ENCODE measurements around the gene GNB1. TPM values are rescaled to one million over a fixed set of nuclear protein-coding genes. Genes with fewer than 3 reads are reported as not detected.
A peak's percentile ranks its signal among the peaks of the same experiment; 100 is the strongest.

GNB1 gene
- total and polyA plus RNA-seq, 2 donors (not counting 1 experiment from before 2014, with no cell fraction given), result 91.3 to 485 TPM

GRCh38 chr1:1779691-1780597 is 110.9 kb downstream of the GNB1 start:
- no peak overlapping the region for H3K9ac ChIP-seq (ENCODE audit: insufficient read depth, low read length)
- H3K4me1 ChIP-seq (ENCODE audit: control insufficient read depth, extremely low read depth, insufficient read depth, low read length), result peaks cover 20% of the 10 kb centered on the region
- H3K4me3 ChIP-seq (replicated peaks in 1 of 4; ENCODE audit: control extremely low read depth in 1 of 4, insufficient read depth in 1 of 4, low read depth in 3 of 4, low read length in 4 of 4), result no peak overlapping the region
- H3K4me2 ChIP-seq (ENCODE audit: extremely low read depth, insufficient read depth, low read length), result no peak overlapping the region
- H2AFZ ChIP-seq (ENCODE audit: low read length), result no peak overlapping the region
- H3K9me3 ChIP-seq (ENCODE audit: control insufficient read depth, insufficient read depth, low read depth, low read length), result no peaks in the 10 kb centered on the region
- peak; percentile 58 to 63 for DNase-seq (ENCODE audit: low read depth in 2 of 2)
- H3K36me3 ChIP-seq (ENCODE audit: control insufficient read depth, insufficient read depth, low read length), result no peaks in the 10 kb centered on the region
- TF ChIP-seq CTCF (conservative IDR thresholded peaks at IDR 0.05 in 1 of 2, IDR thresholded peaks at IDR 0.05 in 1 of 2; ENCODE audit: low read depth in 1 of 2, low read length in 2 of 2) (no peak), EZH2 (IDR thresholded peaks at IDR 0.05; ENCODE audit: low read length, missing control alignments) (no peak)
- peaks cover 28% of the 10 kb centered on the region for H3K79me2 ChIP-seq (ENCODE audit: control insufficient read depth, insufficient read depth, low read length)
- no peaks in the 10 kb centered on the region for H4K20me1 ChIP-seq (ENCODE audit: control insufficient read depth, extremely low read depth, insufficient read depth, low read length)
- H3K27ac ChIP-seq (ENCODE audit: insufficient read depth, low read length), result no peak overlapping the region
- H3K27me3 ChIP-seq (ENCODE audit: control insufficient read depth, insufficient read depth, low read length), result no peaks in the 10 kb centered on the region

- Histone ChIP-seq H3K4me1 (ENCODE audit: control insufficient read depth, extremely low read depth, insufficient read depth, low read length) (peaks cover 20% of the 10 kb centered on the region), H4K20me1 (ENCODE audit: control insufficient read depth, extremely low read depth, insufficient read depth, low read length) (no peaks in the 10 kb centered on the region), H3K27me3 (ENCODE audit: control insufficient read depth, insufficient read depth, low read length) (no peaks in the 10 kb centered on the region), H2AFZ (ENCODE audit: low read length) (no peak overlapping the region), H3K4me3 (replicated peaks in 1 of 4; ENCODE audit: control extremely low read depth in 1 of 4, insufficient read depth in 1 of 4, low read depth in 3 of 4, low read length in 4 of 4) (peak overlapping the region in 1 of 4 experiments; percentile 57), H3K36me3 (ENCODE audit: control insufficient read depth, insufficient read depth, low read length) (no peaks in the 10 kb centered on the region), H3K27ac (ENCODE audit: insufficient read depth, low read length) (no peak overlapping the region), H3K4me2 (ENCODE audit: extremely low read depth, insufficient read depth, low read length) (no peak overlapping the region), H3K79me2 (ENCODE audit: control insufficient read depth, insufficient read depth, low read length) (peaks cover 34% of the 10 kb centered on the region), H3K9ac (ENCODE audit: insufficient read depth, low read length) (no peak overlapping the region), H3K9me3 (ENCODE audit: control insufficient read depth, insufficient read depth, low read depth, low read length) (no peaks in the 10 kb centered on the region)
- DNase-seq (ENCODE audit: low read depth in 2 of 2), result no peak
- no peak for TF ChIP-seq CTCF (conservative IDR thresholded peaks at IDR 0.05 in 1 of 2, IDR thresholded peaks at IDR 0.05 in 1 of 2; ENCODE audit: low read depth in 1 of 2, low read length in 2 of 2)
- TF ChIP-seq EZH2 (IDR thresholded peaks at IDR 0.05; ENCODE audit: low read length, missing control alignments), result no peak
Observed at GRCh38 chr1:1779320-1779675, 111.6 kb downstream of the GNB1 start.

GRCh38 chr1:1778663-1779319 is 112.1 kb downstream of the GNB1 start:
- Histone ChIP-seq H3K36me3 (ENCODE audit: control insufficient read depth, insufficient read depth, low read length) (no peaks in the 10 kb centered on the region), H3K4me3 (replicated peaks in 1 of 4; ENCODE audit: control extremely low read depth in 1 of 4, insufficient read depth in 1 of 4, low read depth in 3 of 4, low read length in 4 of 4) (peak overlapping the region in 3 of 4 experiments; percentile 10 to 75 (median 57)), H3K9ac (ENCODE audit: insufficient read depth, low read length) (peak overlapping the region; percentile 82), H2AFZ (ENCODE audit: low read length) (no peak overlapping the region), H3K27me3 (ENCODE audit: control insufficient read depth, insufficient read depth, low read length) (no peaks in the 10 kb centered on the region), H4K20me1 (ENCODE audit: control insufficient read depth, extremely low read depth, insufficient read depth, low read length) (no peaks in the 10 kb centered on the region), H3K9me3 (ENCODE audit: control insufficient read depth, insufficient read depth, low read depth, low read length) (no peaks in the 10 kb centered on the region), H3K27ac (ENCODE audit: insufficient read depth, low read length) (no peak overlapping the region), H3K79me2 (ENCODE audit: control insufficient read depth, insufficient read depth, low read length) (peaks cover 37% of the 10 kb centered on the region), H3K4me2 (ENCODE audit: extremely low read depth, insufficient read depth, low read length) (peak overlapping the region; percentile 62), H3K4me1 (ENCODE audit: control insufficient read depth, extremely low read depth, insufficient read depth, low read length) (peaks cover 20% of the 10 kb centered on the region)
- no peak for DNase-seq (ENCODE audit: low read depth in 2 of 2)
- TF ChIP-seq CTCF (conservative IDR thresholded peaks at IDR 0.05 in 1 of 2, IDR thresholded peaks at IDR 0.05 in 1 of 2; ENCODE audit: low read depth in 1 of 2, low read length in 2 of 2), result no peak
- no peak for TF ChIP-seq EZH2 (IDR thresholded peaks at IDR 0.05; ENCODE audit: low read length, missing control alignments)
